Uterus (tissue), 4 donors: Measurements from ENCODE around the gene CSTF3. TPM values are rescaled to one million over a fixed set of nuclear protein-coding genes. Genes with fewer than 3 reads are reported as not detected.

Source experiments
- DNase-seq, 2 donors: peaks; one replicate each; pipeline ENCODE4 v3.0.0-alpha.2; 2019 to 2020
- H3K27ac ChIP-seq, 2 donors: fragments of 200-600 bp; sonication (generic); 1 replicate in 1 of 2; 2 replicates in 1 of 2; pipeline ENCODE4 v1.5.1; 2016 to 2018
- H3K27me3 ChIP-seq, 2 donors: fragments of 200-600 bp; sonication (generic); one replicate each; pipeline ENCODE4 v1.5.1; 2018 to 2019; ENCODE audit warnings: control low read depth in 1 of 2
- H3K36me3 ChIP-seq, 2 donors: fragments of 200-600 bp; sonication (generic); one replicate each; pipeline ENCODE4 v1.5.1; 2019; ENCODE audit warnings: control low read depth in 1 of 2
- H3K4me1 ChIP-seq, 2 donors: fragments of 200-600 bp; sonication (generic); one replicate each; pipeline ENCODE4 v1.5.1; 2018 to 2019; ENCODE audit warnings: control low read depth in 1 of 2
- H3K4me3 ChIP-seq, 2 donors: fragments of 200-600 bp; sonication (generic); 1 replicate in 1 of 2; 2 replicates in 1 of 2; pipeline ENCODE4 v1.5.1; 2018 to 2019; ENCODE audit warnings: mild to moderate bottlenecking in 1 of 2
- H3K9me3 ChIP-seq, 2 donors: fragments of 200-600 bp; sonication (generic); one replicate each; pipeline ENCODE4 v1.5.1; 2019; ENCODE audit warnings: control low read depth in 1 of 2
- CTCF ChIP-seq, 4 experiments: fragments of 200-600 bp in 2 of 4; fragments of 450-650 bp in 2 of 4; sonication (generic) in 2 of 4; IDR thresholded peaks; one replicate each; pipeline ENCODE4 v1.5.1; 2016 to 2019; ENCODE audit warnings: antibody characterized with exemption in 4 of 4, mild to moderate bottlenecking in 2 of 4, moderate library complexity in 1 of 4
- POLR2A ChIP-seq, 2 donors: fragments of 450-650 bp; IDR thresholded peaks; one replicate each; pipeline ENCODE4 v1.6.1; 2016; ENCODE audit warnings: antibody characterized with exemption in 2 of 2, mild to moderate bottlenecking in 1 of 2, moderate library complexity in 1 of 2
- intact Hi-C: fragments of 100-400 bp; cut with DNase I; formaldehyde crosslinking; loops from one replicate; pipeline ENCODE4 v1.15.1; 2023; ENCODE audit warnings: low total_unique reads
- total RNA-seq, 4 donors: library from RNA; depleted of rRNA in 3 of 4; stranded (reverse); fragments of >200 nt in 3 of 4; gene quantifications; one replicate each; pipeline versions ENCODE4 v1.1.0 to v1.2.4, GENCODE V29; 2014 to 2023
- donor health status: DM: yes; HTN: yes; CAD: no.

The CSTF3 gene
- total RNA-seq, 4 donors from 2014 or later = 7.9 to 53.0 (median 19.0) TPM

DNA sequence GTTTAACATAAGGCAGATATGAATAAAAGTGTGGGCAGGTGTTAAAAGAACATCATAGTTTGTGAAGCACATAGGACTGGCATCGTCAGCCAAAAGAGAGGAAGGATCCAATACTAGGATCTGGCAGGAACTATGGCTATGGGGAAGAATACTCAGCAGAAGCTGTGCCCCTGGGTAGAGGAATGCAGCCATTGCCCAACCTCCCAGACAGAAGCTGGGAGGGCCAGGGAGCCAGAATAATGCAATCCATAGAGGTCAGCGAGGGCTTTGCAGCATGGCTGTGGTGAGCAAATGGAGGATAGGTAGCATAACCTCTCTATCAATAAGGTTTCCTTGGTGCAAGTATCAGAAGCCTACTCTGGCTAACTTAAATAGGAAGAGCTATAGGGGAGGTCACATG is 11.7 kb upstream of the CSTF3 start:
- H3K4me3 ChIP-seq = no peak overlapping the region
- intact Hi-C loops = no loop called here

DNA sequence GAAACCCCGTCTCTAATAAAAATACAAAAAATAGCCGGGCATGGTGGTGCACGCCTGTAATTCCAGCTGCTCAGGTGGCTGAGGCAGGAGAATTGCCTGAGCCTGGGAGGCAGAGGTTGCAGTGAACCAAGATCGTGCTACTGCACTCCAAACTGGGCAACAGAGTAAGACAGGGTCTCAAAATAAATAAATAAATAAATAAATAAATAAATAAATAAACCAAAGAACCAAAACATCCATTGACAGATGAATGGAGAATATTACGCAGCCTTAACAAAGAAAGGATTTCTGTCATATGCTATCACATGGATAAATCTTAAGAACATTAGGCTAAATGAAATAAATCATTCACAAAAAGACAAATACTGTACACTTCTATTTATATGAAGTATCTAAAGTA is 11.1 kb upstream of the CSTF3 start:
- Histone ChIP-seq H3K4me3 (no peak overlapping the region), H3K27me3 (no peaks in the 10 kb centered on the region), H3K36me3 (no peaks in the 10 kb centered on the region), H3K9me3 (no peaks in the 10 kb centered on the region), H3K27ac (no peak overlapping the region), H3K4me1 (no peaks in the 10 kb centered on the region)
- TF ChIP-seq POLR2A (IDR thresholded peaks at IDR 0.05) = no peak
- no peak for TF ChIP-seq CTCF (IDR thresholded peaks at IDR 0.05)
- intact Hi-C loops = no loop called here
- no peak for DNase-seq

More for the DNA sequence above, 11.7 kb upstream of the CSTF3 start:
- no peaks in the 10 kb centered on the region for H3K4me1 ChIP-seq
- no peaks in the 10 kb centered on the region for H3K9me3 ChIP-seq
- TF ChIP-seq CTCF (IDR thresholded peaks at IDR 0.05) (no peak), POLR2A (IDR thresholded peaks at IDR 0.05) (no peak)
- H3K27ac ChIP-seq = no peak overlapping the region
- no peaks in the 10 kb centered on the region for H3K36me3 ChIP-seq
- no peaks in the 10 kb centered on the region for H3K27me3 ChIP-seq
- no peak for DNase-seq

GRCh38 chr11:33171251-33171650 is 10.0 kb upstream of the CSTF3 start:
- no peaks in the 10 kb centered on the region for H3K27me3 ChIP-seq
- intact Hi-C loops = no loop called here
- H3K36me3 ChIP-seq = no peaks in the 10 kb centered on the region
- no peak for DNase-seq
- H3K27ac ChIP-seq = no peak overlapping the region
- H3K4me3 ChIP-seq = no peak overlapping the region
- no peaks in the 10 kb centered on the region for H3K9me3 ChIP-seq
- TF ChIP-seq POLR2A (IDR thresholded peaks at IDR 0.05) (no peak), CTCF (IDR thresholded peaks at IDR 0.05) (no peak)
- no peaks in the 10 kb centered on the region for H3K4me1 ChIP-seq

GRCh38 chr11:33168709-33169200 is 7.5 kb upstream of the CSTF3 start:
- no peaks in the 10 kb centered on the region for H3K9me3 ChIP-seq
- H3K27ac ChIP-seq = peak overlapping the region in 1 of 2 donors; percentile 30
- TF ChIP-seq POLR2A (IDR thresholded peaks at IDR 0.05) (no peak), CTCF (IDR thresholded peaks at IDR 0.05) (no peak)
- intact Hi-C loops = loop anchor here (10.0 kb wide), 2 partner anchors 156 to 516 kb away; no protein-coding TSS in a partner anchor
- DNase-seq = no peak
- H3K4me3 ChIP-seq = no peak overlapping the region
- no peaks in the 10 kb centered on the region for H3K36me3 ChIP-seq
- no peaks in the 10 kb centered on the region for H3K27me3 ChIP-seq
- no peaks in the 10 kb centered on the region for H3K4me1 ChIP-seq

GRCh38 chr11:33162831-33163230 is 1.6 kb upstream of the CSTF3 start:
- Histone ChIP-seq H3K27me3 (no peaks in the 10 kb centered on the region), H3K9me3 (no peaks in the 10 kb centered on the region), H3K36me3 (no peaks in the 10 kb centered on the region), H3K27ac (no peak overlapping the region), H3K4me3 (no peak overlapping the region), H3K4me1 (no peaks in the 10 kb centered on the region)
- no peak for DNase-seq
- intact Hi-C loops = loop anchor here (10.0 kb wide), 2 partner anchors 162 to 522 kb away; no protein-coding TSS in a partner anchor
- no peak for TF ChIP-seq POLR2A (IDR thresholded peaks at IDR 0.05)
- no peak for TF ChIP-seq CTCF (IDR thresholded peaks at IDR 0.05)
